B cell (primary cell): ENCODE data around the gene GARRE1. TPM values are rescaled to one million over a fixed set of nuclear protein-coding genes. Genes with fewer than 3 reads are reported as not detected.

ENCODE experiments used
- ATAC-seq: fragments of 200-7000 bp; cut with Tn5 transposase; one replicate; pipeline ENCODE4 v1.10.0; 2021; ENCODE audit warnings: low read depth, mild to moderate bottlenecking, moderate number of reproducible peaks, moderate library complexity
- CTCF ChIA-PET: fragments of 350-600 bp; sonication (Branson Sonifier 250); formaldehyde crosslinking; loops from one replicate; lab custom pipeline; 2021; ENCODE audit warnings: antibody characterized with exemption, inconsistent platforms; lab: Charles Lee
- POLR2A ChIA-PET: fragments of 350-600 bp; sonication (Branson Sonifier 250); formaldehyde crosslinking; loops from one replicate; lab custom pipeline; 2021; ENCODE audit warnings: antibody characterized with exemption; lab: Charles Lee
- DNase-seq: peaks from one replicate; pipeline ENCODE4 v3.0.0; 2013
- H2AFZ ChIP-seq: 2 replicates; pipeline ENCODE4 v1.6.1; 2012; ENCODE audit warnings: mild to moderate bottlenecking, low read depth, low read length; ENCODE audit not compliant: insufficient read depth, poor library complexity, severe bottlenecking
- H3K27ac ChIP-seq, 2 donors: 1 replicate in 1 of 2; 2 replicates in 1 of 2; pipeline ENCODE4 v1.5.1; 2012 to 2013; ENCODE audit warnings: low read length in 2 of 2, mild to moderate bottlenecking in 2 of 2, moderate library complexity in 1 of 2
- H3K27me3 ChIP-seq, 4 experiments: fragments of 200-600 bp in 1 of 4; sonication (generic) in 1 of 4; replicated peaks in 1 of 4; 1 replicate in 2 of 4; 2 replicates in 2 of 4; pipeline versions ENCODE4 v1.6.1 to v1.7.0; 2013 to 2016; ENCODE audit warnings: low read length in 3 of 4, mild to moderate bottlenecking in 2 of 4, mixed read lengths in 1 of 4, moderate library complexity in 1 of 4; ENCODE audit not compliant: insufficient read depth in 4 of 4, control insufficient read depth in 3 of 4; ENCODE audit errors: control extremely low read depth in 1 of 4
- H3K36me3 ChIP-seq, 2 experiments: replicated peaks in 1 of 2; 1 replicate in 1 of 2; 2 replicates in 1 of 2; pipeline versions ENCODE4 v1.6.1 to v1.7.1; 2013; ENCODE audit warnings: low read length in 1 of 2; ENCODE audit not compliant: insufficient read depth in 2 of 2, control insufficient read depth in 1 of 2; ENCODE audit errors: control extremely low read depth in 1 of 2, extremely low read depth in 1 of 2
- H3K4me1 ChIP-seq, 2 donors: fragments of 200-600 bp in 1 of 2; sonication (generic) in 1 of 2; 1 replicate in 1 of 2; 2 replicates in 1 of 2; pipeline versions ENCODE4 v1.5.1 to v1.6.1; 2013 to 2017; ENCODE audit warnings: low read length in 2 of 2; ENCODE audit not compliant: control insufficient read depth in 2 of 2, insufficient read depth in 2 of 2
- H3K4me2 ChIP-seq: replicated peaks from 2 replicates; pipeline ENCODE3; 2012; ENCODE audit warnings: mild to moderate bottlenecking, low read depth, low read length; ENCODE audit not compliant: poor library complexity, severe bottlenecking
- H3K4me3 ChIP-seq, 5 experiments: fragments of 200-600 bp in 1 of 5; sonication (generic) in 1 of 5; 1 replicate in 3 of 5; 2 replicates in 2 of 5; pipeline versions ENCODE4 v1.5.1 to v1.7.0; 2011 to 2016; ENCODE audit warnings: low read length in 4 of 5, mild to moderate bottlenecking in 4 of 5, low read depth in 2 of 5, control low read depth in 1 of 5, moderate library complexity in 1 of 5; ENCODE audit not compliant: insufficient read depth in 1 of 5; ENCODE audit errors: control extremely low read depth in 1 of 5, extremely low read depth in 1 of 5
- H3K79me2 ChIP-seq: fragments of 200-600 bp; sonication (generic); one replicate; pipeline ENCODE4 v1.6.0; 2016; ENCODE audit warnings: low read length; ENCODE audit not compliant: control insufficient read depth, insufficient read depth
- H3K9ac ChIP-seq: fragments of 200-600 bp; sonication (generic); 2 replicates; pipeline ENCODE4 v1.6.1; 2017; ENCODE audit warnings: mild to moderate bottlenecking, low read length, moderate library complexity
- H3K9me3 ChIP-seq, 3 donors: one replicate each; pipeline versions ENCODE4 v1.6.1 to v1.7.1; 2013; ENCODE audit warnings: low read length in 2 of 3; ENCODE audit not compliant: control insufficient read depth in 2 of 3, insufficient read depth in 1 of 3; ENCODE audit errors: control extremely low read depth in 1 of 3
- H4K20me1 ChIP-seq: 2 replicates; pipeline ENCODE4 v1.6.0; 2012; ENCODE audit warnings: mild to moderate bottlenecking, low read length; ENCODE audit not compliant: insufficient read depth, control insufficient read depth, poor library complexity, severe bottlenecking
- H3K27ac Mint-ChIP-seq: one replicate; pipeline ENCODE4 v1.8.0; 2021; ENCODE audit warnings: mixed read lengths
- H3K27me3 Mint-ChIP-seq: one replicate; pipeline ENCODE4 v1.8.0; 2021; ENCODE audit warnings: mixed read lengths
- H3K4me1 Mint-ChIP-seq: one replicate; pipeline ENCODE4 v1.8.0; 2021; ENCODE audit warnings: mixed read lengths
- H3K4me3 Mint-ChIP-seq: one replicate; pipeline ENCODE4 v1.8.0; 2021; ENCODE audit warnings: mixed read lengths
- H3K9me3 Mint-ChIP-seq: one replicate; pipeline ENCODE4 v1.8.0; 2022; ENCODE audit warnings: mixed read lengths; ENCODE audit not compliant: insufficient read depth
- EZH2 ChIP-seq: IDR thresholded peaks from 2 replicates; pipeline ENCODE4 v1.6.1; 2012; ENCODE audit warnings: borderline replicate concordance, low read depth, mild to moderate bottlenecking, moderate library complexity, low read length; ENCODE audit not compliant: insufficient read depth, poor library complexity, severe bottlenecking
- WGBS: methylation state at CpG from one replicate; pipeline ENCODE4 v1.1.5; 2013; ENCODE audit warnings: missing lambda C conversion rate; ENCODE audit not compliant: insufficient coverage; 5-methylcytosine and 5-hydroxymethylcytosine counted together
- intact Hi-C: fragments of 100-400 bp; cut with micrococcal nuclease; formaldehyde crosslinking; loops from one replicate; pipeline ENCODE4 v1.10.0; 2022
- polyA plus RNA-seq: library from polyadenylated mRNA; depleted of rRNA; stranded (reverse); fragments of >200 nt; gene quantifications from 2 replicates; pipeline ENCODE4 v1.2.3, GENCODE V29; 2012
- total RNA-seq, 2 donors: library from RNA; stranded (reverse); fragments of 120-200 nt in 1 of 2; gene quantifications; 1 replicate in 1 of 2; 2 replicates in 1 of 2; pipeline versions ENCODE4 v1.2.3 to v1.2.4, GENCODE V29; 2013 to 2022
- TF ChIP-seq, protein P1 (sequence below): fragments of 200-600 bp; IDR thresholded peaks from one replicate; pipeline ENCODE4 v1.8.0; 2022; ENCODE audit warnings: antibody characterized with exemption, mild to moderate bottlenecking

The GARRE1 gene
- total and polyA plus RNA-seq, 2 donors (not counting 1 experiment from before 2014, with no cell fraction given): 26.3 to 55.6 TPM

DNA sequence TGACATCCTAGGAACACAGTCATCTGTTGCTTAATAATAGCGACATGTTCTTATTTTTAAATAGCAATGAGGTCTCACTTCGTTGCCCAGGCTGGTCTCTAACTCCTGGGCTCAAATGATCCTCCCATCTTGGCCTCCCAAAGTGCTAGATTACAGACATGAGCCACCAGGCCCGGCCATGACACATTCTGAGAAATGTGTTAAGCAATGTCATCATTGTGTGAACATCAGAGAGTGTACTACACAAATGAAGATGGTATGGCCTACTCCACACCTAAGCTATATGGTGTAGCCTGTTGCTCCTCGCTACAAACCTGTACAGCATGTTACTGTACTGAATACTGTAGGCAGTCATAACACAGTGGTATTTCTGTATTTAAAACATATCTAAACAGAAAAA, 24.6 kb upstream of the GARRE1 start:
- H3K9me3 Mint-ChIP-seq: no peaks in the 10 kb centered on the region
- no peak overlapping the region for H3K27ac ChIP-seq
- intact Hi-C loops: no loop called here
- H3K4me1 ChIP-seq: peaks cover 0 to 8% of the 10 kb centered on the region in 2 donors
- peaks cover 21% of the 10 kb centered on the region for H4K20me1 ChIP-seq
- POLR2A ChIA-PET: no interaction called here
- CTCF ChIA-PET: no interaction called here
- no peak overlapping the region for H3K4me3 ChIP-seq
- DNase-seq (no peak), ATAC-seq (no peak)
- no peak overlapping the region for H3K4me2 ChIP-seq
- H3K36me3 ChIP-seq: peaks cover 1 to 58% of the 10 kb centered on the region in 2 experiments
- no peaks in the 10 kb centered on the region for H3K27me3 Mint-ChIP-seq
- H3K4me1 Mint-ChIP-seq: peaks cover 19% of the 10 kb centered on the region
- H3K4me3 Mint-ChIP-seq: no peak overlapping the region
- H3K9me3 ChIP-seq: no peaks in the 10 kb centered on the region
- no peak overlapping the region for H3K9ac ChIP-seq
- H2AFZ ChIP-seq: no peak overlapping the region
- peaks cover 6% of the 10 kb centered on the region for H3K79me2 ChIP-seq
- TF ChIP-seq EZH2: no peak
- TF ChIP-seq, protein P1, sequence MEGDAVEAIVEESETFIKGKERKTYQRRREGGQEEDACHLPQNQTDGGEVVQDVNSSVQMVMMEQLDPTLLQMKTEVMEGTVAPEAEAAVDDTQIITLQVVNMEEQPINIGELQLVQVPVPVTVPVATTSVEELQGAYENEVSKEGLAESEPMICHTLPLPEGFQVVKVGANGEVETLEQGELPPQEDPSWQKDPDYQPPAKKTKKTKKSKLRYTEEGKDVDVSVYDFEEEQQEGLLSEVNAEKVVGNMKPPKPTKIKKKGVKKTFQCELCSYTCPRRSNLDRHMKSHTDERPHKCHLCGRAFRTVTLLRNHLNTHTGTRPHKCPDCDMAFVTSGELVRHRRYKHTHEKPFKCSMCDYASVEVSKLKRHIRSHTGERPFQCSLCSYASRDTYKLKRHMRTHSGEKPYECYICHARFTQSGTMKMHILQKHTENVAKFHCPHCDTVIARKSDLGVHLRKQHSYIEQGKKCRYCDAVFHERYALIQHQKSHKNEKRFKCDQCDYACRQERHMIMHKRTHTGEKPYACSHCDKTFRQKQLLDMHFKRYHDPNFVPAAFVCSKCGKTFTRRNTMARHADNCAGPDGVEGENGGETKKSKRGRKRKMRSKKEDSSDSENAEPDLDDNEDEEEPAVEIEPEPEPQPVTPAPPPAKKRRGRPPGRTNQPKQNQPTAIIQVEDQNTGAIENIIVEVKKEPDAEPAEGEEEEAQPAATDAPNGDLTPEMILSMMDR: no peak
- H3K27ac Mint-ChIP-seq: no peak overlapping the region
- WGBS: 100% methylated on average over 2 of the region's 4 CpGs
- H3K27me3 ChIP-seq: no peaks in the 10 kb centered on the region

DNA sequence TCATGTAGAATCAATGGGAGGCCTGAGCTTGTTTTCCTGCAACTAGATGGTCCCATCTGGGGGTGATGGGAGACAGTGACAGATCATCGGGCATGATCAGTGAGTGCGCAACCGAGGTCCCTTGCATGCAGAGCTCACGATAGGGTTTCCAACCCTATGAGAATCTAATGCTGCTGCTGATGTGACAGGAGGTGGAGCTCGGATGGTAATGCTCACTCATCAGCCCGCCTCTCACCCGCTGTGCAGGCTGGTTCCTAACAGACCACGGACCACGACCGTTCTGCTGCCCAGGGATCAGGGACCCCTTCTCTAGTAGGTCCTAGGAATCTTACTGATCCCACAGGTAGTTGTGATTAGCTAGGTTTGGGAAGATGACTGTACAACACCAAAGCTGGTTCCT, 23.5 kb upstream of the GARRE1 start:
- H3K4me2 ChIP-seq: no peak overlapping the region
- Mint-ChIP-seq H3K4me1 (peaks cover 13% of the 10 kb centered on the region), H3K27ac (peak overlapping the region; percentile 46), H3K27me3 (no peaks in the 10 kb centered on the region), H3K4me3 (no peak overlapping the region), H3K9me3 (no peaks in the 10 kb centered on the region)
- H3K36me3 ChIP-seq: peaks cover 1 to 47% of the 10 kb centered on the region in 2 experiments
- no peak overlapping the region for H3K27ac ChIP-seq
- H3K4me3 ChIP-seq: no peak overlapping the region
- H3K9ac ChIP-seq: no peak overlapping the region
- WGBS: 95% methylated on average over 6 of the region's 10 CpGs
- ChIA-PET CTCF (no interaction called here), POLR2A (interaction anchor here (0.7 kb wide), 1 partner anchor 104 kb away, joined by 3 read pairs; no protein-coding TSS in a partner anchor)
- H4K20me1 ChIP-seq: peaks cover 12% of the 10 kb centered on the region
- TF ChIP-seq EZH2: no peak
- TF ChIP-seq, protein P1: no peak
- peaks cover 0 to 8% of the 10 kb centered on the region in 2 donors for H3K4me1 ChIP-seq
- H3K27me3 ChIP-seq: no peaks in the 10 kb centered on the region
- no peak overlapping the region for H2AFZ ChIP-seq
- intact Hi-C loops: no loop called here
- DNase-seq (no peak), ATAC-seq (no peak)
- H3K79me2 ChIP-seq: no peaks in the 10 kb centered on the region
- peaks cover 0 to 1% (median 0%) of the 10 kb centered on the region in 3 donors for H3K9me3 ChIP-seq
